Right lobe of liver (tissue), 6 donors: ENCODE data around the gene METTL25B. TPM values are rescaled to one million over a fixed set of nuclear protein-coding genes. Genes with fewer than 3 reads are reported as not detected.
A peak's percentile ranks its signal among the peaks of the same experiment; 100 is the strongest.

Source experiments
- ATAC-seq, 4 donors: fragments of 200-7000 bp; cut with Tn5 transposase; one replicate each; pipeline ENCODE4 v1.9.1; 2020; ENCODE audit warnings: mild to moderate bottlenecking in 4 of 4, moderate library complexity in 4 of 4
- DNase-seq, 3 donors: peaks; one replicate each; pipeline ENCODE4 v3.0.0-alpha.2; 2020
- H3K27ac ChIP-seq, 3 donors: fragments of 200-600 bp; one replicate each; pipeline ENCODE4 v1.8.0; 2022
- H3K27me3 ChIP-seq, 2 donors: fragments of 200-600 bp; one replicate each; pipeline ENCODE4 v1.8.0; 2022
- H3K36me3 ChIP-seq, 4 donors: fragments of 200-600 bp; sonication (generic) in 1 of 4; one replicate each; pipeline versions ENCODE4 v1.5.1 to v1.8.0; 2017 to 2022; ENCODE audit warnings: control low read depth in 1 of 4
- H3K4me1 ChIP-seq, 4 donors: fragments of 200-600 bp; sonication (generic) in 1 of 4; one replicate each; pipeline versions ENCODE4 v1.5.1 to v1.8.0; 2017 to 2022; ENCODE audit warnings: control low read depth in 1 of 4
- H3K4me3 ChIP-seq, 3 donors: fragments of 200-600 bp; one replicate each; pipeline ENCODE4 v1.8.0; 2022
- H3K9me3 ChIP-seq, 4 donors: fragments of 200-600 bp; sonication (generic) in 1 of 4; one replicate each; pipeline versions ENCODE4 v1.5.1 to v1.8.0; 2017 to 2022; ENCODE audit warnings: control low read depth in 1 of 4
- CTCF ChIP-seq, 4 donors: fragments of 200-600 bp in 3 of 4; fragments of 450-650 bp in 1 of 4; IDR thresholded peaks; one replicate each; pipeline versions ENCODE4 v1.5.1 to v1.8.0; 2016 to 2022; ENCODE audit warnings: antibody characterized with exemption in 4 of 4, mild to moderate bottlenecking in 2 of 4
- POLR2A ChIP-seq: fragments of 450-650 bp; IDR thresholded peaks from one replicate; pipeline ENCODE4 v1.6.1; 2017; ENCODE audit warnings: antibody characterized with exemption, mild to moderate bottlenecking
- WGBS: methylation state at CpG from one replicate; pipeline ENCODE4 v1.1.6; 2018; ENCODE audit warnings: low coverage, low lambda C conversion rate; ENCODE audit not compliant: insufficient coverage; ENCODE audit errors: missing lambda C conversion rate; 5-methylcytosine and 5-hydroxymethylcytosine counted together
- intact Hi-C, 2 donors: fragments of 100-400 bp; cut with DNase I; formaldehyde crosslinking; loops; one replicate each; pipeline versions ENCODE4 v1.11.2 to v1.14.1; 2022
- total RNA-seq, 6 experiments: library from RNA; depleted of rRNA in 2 of 6; stranded (reverse); fragments of >200 nt in 2 of 6; fragmentation: NEBNext Ultra II Directional in 3 of 6; extraction: Animal tissue kit (Norgen Biotek cat#: 25700) in 3 of 6; gene quantifications; one replicate each; pipeline versions ENCODE4 v1.1.0 to v1.2.4, GENCODE V29; 2016 to 2023
- donor health status: DM: no; HTN: yes; CAD: no.
- donor health status: DM: no; HTN: no; CAD: no.
- donor health status: DM: no; HTN: no; CAD: no.
- donor health status: DM: no; HTN: yes; CAD: no.
- donor health status: DM: no; HTN: yes; CAD: no.

The METTL25B gene
- total RNA-seq, 6 experiments from 2014 or later = 11.6 to 25.7 (median 20.6) TPM

- Histone ChIP-seq H3K4me1 (peaks cover 0 to 1% (median 0%) of the 10 kb centered on the region in 4 donors), H3K36me3 (no peaks in the 10 kb centered on the region), H3K27ac (no peak overlapping the region), H3K27me3 (no peaks in the 10 kb centered on the region), H3K4me3 (no peak overlapping the region), H3K9me3 (no peaks in the 10 kb centered on the region)
- ATAC-seq (no peak), DNase-seq (no peak)
- intact Hi-C loops = no loop called here
- TF ChIP-seq CTCF (IDR thresholded peaks at IDR 0.05) = no peak
- TF ChIP-seq POLR2A = no peak
- WGBS = 48% methylated on average over 2 of the region's 5 CpGs
Observed at GRCh38 chr1:156684227-156684782, 44.0 kb upstream of the METTL25B start.

- ATAC-seq (peak; percentile 91 to 96 (median 96)), DNase-seq (peak; percentile 66 to 73 (median 66))
- Histone ChIP-seq H3K4me1 (peaks cover 0 to 7% (median 0%) of the 10 kb centered on the region in 4 donors), H3K4me3 (no peak overlapping the region), H3K27ac (no peak overlapping the region), H3K36me3 (no peaks in the 10 kb centered on the region), H3K27me3 (peaks cover 0 to 5% of the 10 kb centered on the region in 2 donors), H3K9me3 (no peaks in the 10 kb centered on the region)
- intact Hi-C loops = loop anchor here in 1 of 2 donors (5.0 kb wide), 1 partner anchor 33 kb away; no protein-coding TSS in a partner anchor
- 1% methylated on average over 19 of the region's 23 CpGs for WGBS
- TF ChIP-seq CTCF (IDR thresholded peaks at IDR 0.05) (peak; percentile 85 to 90 (median 87)), POLR2A (no peak)
Observed at GRCh38 chr1:156689035-156689952, 39.0 kb upstream of the METTL25B start.

- Histone ChIP-seq H3K36me3 (no peaks in the 10 kb centered on the region), H3K27ac (no peak overlapping the region), H3K9me3 (no peaks in the 10 kb centered on the region), H3K4me1 (peaks cover 0 to 7% (median 0%) of the 10 kb centered on the region in 4 donors), H3K4me3 (no peak overlapping the region), H3K27me3 (peaks cover 0 to 5% of the 10 kb centered on the region in 2 donors)
- intact Hi-C loops = loop anchor here in 1 of 2 donors (5.0 kb wide), 1 partner anchor 32 kb away; no protein-coding TSS in a partner anchor
- 17% methylated on average over 10 of the region's 10 CpGs for WGBS
- TF ChIP-seq CTCF (IDR thresholded peaks at IDR 0.05) (no peak), POLR2A (no peak)
- no peak for DNase-seq
- no peak for ATAC-seq
Observed at GRCh38 chr1:156689953-156690674, 38.2 kb upstream of the METTL25B start.

GRCh38 chr1:156690675-156691036 is 37.6 kb upstream of the METTL25B start:
- Histone ChIP-seq H3K4me3 (no peak overlapping the region), H3K27me3 (peaks cover 0 to 5% of the 10 kb centered on the region in 2 donors)
- DNase-seq = no peak

More at GRCh38 chr1:156690675-156691036, 37.6 kb upstream of the METTL25B start:
- no peak for ATAC-seq
- intact Hi-C loops = no loop called here
- Histone ChIP-seq H3K36me3 (no peaks in the 10 kb centered on the region), H3K9me3 (no peaks in the 10 kb centered on the region), H3K27ac (no peak overlapping the region), H3K4me1 (peaks cover 0 to 7% (median 0%) of the 10 kb centered on the region in 4 donors)
- no peak for TF ChIP-seq POLR2A
- TF ChIP-seq CTCF (IDR thresholded peaks at IDR 0.05) = no peak
- 46% methylated on average over 6 of the region's 8 CpGs for WGBS
